OCI-LY7 (cell line): ENCODE results near the gene SOX18.

ENCODE experiments used
- EZH2phosphoT487 ChIP-seq: fragments of 200-600 bp; sonication (generic); IDR thresholded peaks from 2 replicates; pipeline ENCODE4 v1.6.1; 2018; ENCODE audit warnings: low read depth, borderline replicate concordance, mild to moderate bottlenecking, mixed run types, antibody characterized with exemption, low read length, moderate library complexity, mixed read lengths
- TF ChIP-seq, protein P1 (sequence below): fragments of 200-600 bp; sonication (generic); conservative IDR thresholded peaks from 2 replicates; pipeline ENCODE4 v1.5.1; 2014; ENCODE audit warnings: mild to moderate bottlenecking, antibody characterized with exemption, low read length, moderate library complexity, mixed read lengths

DNA sequence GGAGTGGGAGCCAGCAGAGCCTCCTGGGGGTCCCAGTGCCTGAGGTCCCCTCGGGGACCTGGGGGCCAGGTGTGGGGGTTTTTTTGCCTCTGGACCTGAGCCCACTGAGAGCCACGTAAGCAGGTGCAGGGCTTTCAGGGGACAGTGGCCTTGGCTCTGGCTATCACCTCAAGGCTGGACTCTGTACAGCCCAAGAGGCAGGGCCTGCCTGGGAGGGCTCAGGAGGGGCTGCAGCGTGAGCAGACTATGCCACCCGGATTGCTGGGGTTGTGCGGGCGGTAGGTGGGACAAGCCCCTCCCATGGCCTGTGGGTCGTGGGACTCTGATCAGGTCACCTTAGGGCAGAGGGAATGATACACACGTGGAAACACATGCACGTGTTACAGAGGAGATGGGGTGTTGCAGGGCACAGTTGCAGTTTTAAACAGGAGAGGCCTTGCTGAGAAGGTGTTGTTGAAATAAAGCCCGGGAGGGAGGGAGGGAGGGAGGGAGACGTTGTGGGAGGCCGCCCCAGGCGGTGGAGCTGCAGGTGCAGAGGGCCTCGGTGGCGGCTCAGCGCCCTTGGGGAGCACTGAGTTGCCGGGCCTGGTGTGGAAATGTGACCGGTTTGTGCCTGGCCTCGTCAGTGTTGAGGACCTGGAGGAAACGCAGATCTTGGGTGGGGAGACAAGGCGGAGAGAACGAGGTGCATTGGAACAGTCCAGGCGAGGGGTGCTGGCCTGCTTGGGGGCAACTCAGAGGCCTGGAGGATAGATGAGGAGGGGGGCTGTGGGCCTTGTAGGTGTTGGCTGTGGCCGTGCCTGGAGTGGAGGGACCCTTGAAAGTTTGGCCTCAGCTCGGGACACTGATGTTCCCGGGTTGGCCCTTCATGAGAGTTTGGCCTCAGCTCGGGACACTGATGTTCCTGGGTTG lies 15.9 kb upstream of the SOX18 start:
- TF ChIP-seq, protein P1, sequence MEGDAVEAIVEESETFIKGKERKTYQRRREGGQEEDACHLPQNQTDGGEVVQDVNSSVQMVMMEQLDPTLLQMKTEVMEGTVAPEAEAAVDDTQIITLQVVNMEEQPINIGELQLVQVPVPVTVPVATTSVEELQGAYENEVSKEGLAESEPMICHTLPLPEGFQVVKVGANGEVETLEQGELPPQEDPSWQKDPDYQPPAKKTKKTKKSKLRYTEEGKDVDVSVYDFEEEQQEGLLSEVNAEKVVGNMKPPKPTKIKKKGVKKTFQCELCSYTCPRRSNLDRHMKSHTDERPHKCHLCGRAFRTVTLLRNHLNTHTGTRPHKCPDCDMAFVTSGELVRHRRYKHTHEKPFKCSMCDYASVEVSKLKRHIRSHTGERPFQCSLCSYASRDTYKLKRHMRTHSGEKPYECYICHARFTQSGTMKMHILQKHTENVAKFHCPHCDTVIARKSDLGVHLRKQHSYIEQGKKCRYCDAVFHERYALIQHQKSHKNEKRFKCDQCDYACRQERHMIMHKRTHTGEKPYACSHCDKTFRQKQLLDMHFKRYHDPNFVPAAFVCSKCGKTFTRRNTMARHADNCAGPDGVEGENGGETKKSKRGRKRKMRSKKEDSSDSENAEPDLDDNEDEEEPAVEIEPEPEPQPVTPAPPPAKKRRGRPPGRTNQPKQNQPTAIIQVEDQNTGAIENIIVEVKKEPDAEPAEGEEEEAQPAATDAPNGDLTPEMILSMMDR = no peak
- no peak for TF ChIP-seq EZH2phosphoT487
